ENCODE measurements around the gene NUCB2. TPM values are rescaled to one million over a fixed set of nuclear protein-coding genes. Genes with fewer than 3 reads are reported as not detected.

Gene NUCB2
- total and polyA plus RNA-seq, 2 donors from 2014 or later = 73.0 to 93.5 TPM

DNA sequence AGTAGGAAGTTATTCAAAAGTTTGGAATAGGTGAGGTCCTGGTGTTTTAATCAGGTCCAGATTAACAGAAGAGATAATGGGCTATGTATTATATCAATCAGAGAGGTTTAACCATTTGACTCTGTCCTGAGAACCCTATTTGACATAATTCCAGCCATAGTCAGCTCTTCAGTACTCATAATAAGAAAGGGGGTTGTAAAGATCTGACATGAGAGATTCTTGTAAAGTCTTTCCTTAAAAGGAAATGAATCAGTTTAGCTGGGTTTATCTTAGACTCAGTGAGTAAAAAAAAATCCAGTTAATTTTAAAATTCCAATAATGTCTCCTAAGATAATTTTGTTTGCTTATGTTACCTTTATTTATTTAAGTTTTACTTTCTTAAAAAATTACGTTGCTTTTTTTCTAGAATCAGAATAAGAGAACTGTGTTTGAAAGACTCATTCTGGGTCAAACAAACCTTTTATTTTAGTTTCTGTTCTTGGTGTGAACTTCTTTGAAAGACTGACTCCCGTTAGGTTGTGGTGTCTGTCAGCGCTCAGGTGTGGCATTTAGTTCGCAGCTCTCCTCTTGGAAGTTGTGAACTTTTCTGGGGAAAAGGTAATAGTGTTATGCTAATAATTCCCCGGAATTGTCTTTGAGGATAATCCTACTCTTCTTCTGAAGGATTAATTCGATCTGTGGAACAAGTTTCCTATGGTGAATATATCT, 20.5 kb downstream of the NUCB2 start:
- Histone ChIP-seq H3K36me3 (ENCODE audit: control insufficient read depth in 2 of 3, insufficient read depth in 3 of 3, low read length in 3 of 3) (peaks cover 0 to 7% (median 3%) of the 10 kb centered on the region in 3 donors), H3K9me3 (ENCODE audit: control insufficient read depth in 2 of 3, insufficient read depth in 1 of 3, low read length in 3 of 3) (no peaks in the 10 kb centered on the region), H3K4me3 (ENCODE audit: low read length in 3 of 3) (no peak overlapping the region), H3K9ac (ENCODE audit: low read length in 3 of 3) (no peak overlapping the region), H3K27me3 (ENCODE audit: control insufficient read depth, insufficient read depth, low read length) (no peaks in the 10 kb centered on the region), H3K4me1 (ENCODE audit: control insufficient read depth in 2 of 3, insufficient read depth in 2 of 3, low read depth in 1 of 3, low read length in 3 of 3) (peaks cover 0 to 2% (median 0%) of the 10 kb centered on the region in 3 donors), H3K27ac (ENCODE audit: low read depth in 2 of 2, low read length in 2 of 2) (no peak overlapping the region)
- FAIRE-seq = no peak
- TF ChIP-seq, protein P1, sequence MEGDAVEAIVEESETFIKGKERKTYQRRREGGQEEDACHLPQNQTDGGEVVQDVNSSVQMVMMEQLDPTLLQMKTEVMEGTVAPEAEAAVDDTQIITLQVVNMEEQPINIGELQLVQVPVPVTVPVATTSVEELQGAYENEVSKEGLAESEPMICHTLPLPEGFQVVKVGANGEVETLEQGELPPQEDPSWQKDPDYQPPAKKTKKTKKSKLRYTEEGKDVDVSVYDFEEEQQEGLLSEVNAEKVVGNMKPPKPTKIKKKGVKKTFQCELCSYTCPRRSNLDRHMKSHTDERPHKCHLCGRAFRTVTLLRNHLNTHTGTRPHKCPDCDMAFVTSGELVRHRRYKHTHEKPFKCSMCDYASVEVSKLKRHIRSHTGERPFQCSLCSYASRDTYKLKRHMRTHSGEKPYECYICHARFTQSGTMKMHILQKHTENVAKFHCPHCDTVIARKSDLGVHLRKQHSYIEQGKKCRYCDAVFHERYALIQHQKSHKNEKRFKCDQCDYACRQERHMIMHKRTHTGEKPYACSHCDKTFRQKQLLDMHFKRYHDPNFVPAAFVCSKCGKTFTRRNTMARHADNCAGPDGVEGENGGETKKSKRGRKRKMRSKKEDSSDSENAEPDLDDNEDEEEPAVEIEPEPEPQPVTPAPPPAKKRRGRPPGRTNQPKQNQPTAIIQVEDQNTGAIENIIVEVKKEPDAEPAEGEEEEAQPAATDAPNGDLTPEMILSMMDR (IDR thresholded peaks at IDR 0.05; ENCODE audit: borderline replicate concordance, extremely low read depth, insufficient read depth) = no peak
- intact Hi-C loops (cut with DNase I) = no loop called here
- no peak for DNase-seq

DNA sequence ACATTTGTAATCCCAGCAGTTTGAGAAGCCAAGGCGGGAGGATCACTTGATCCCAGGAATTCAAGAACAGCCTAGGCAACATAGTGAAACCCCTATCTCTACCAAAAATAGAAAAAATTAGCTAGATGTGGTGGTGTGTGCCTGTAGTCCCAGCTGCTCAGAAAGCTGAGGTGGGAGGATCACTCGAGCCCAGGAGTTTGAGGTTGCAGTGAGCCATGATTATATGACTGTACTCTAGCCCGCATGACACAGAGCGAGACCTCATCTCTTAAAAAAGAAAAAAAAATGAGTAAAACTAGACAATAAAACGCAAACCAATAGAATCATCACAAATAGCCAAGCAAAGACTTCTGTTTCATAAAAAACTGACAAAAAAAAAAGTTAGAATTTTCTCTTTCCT, 21.8 kb downstream of the NUCB2 start:
- Histone ChIP-seq H3K36me3 (ENCODE audit: control insufficient read depth in 2 of 3, insufficient read depth in 3 of 3, low read length in 3 of 3) (peaks cover 0 to 7% (median 3%) of the 10 kb centered on the region in 3 donors), H3K27me3 (ENCODE audit: control insufficient read depth, insufficient read depth, low read length) (no peaks in the 10 kb centered on the region), H3K4me1 (ENCODE audit: control insufficient read depth in 2 of 3, insufficient read depth in 2 of 3, low read depth in 1 of 3, low read length in 3 of 3) (no peaks in the 10 kb centered on the region), H3K27ac (ENCODE audit: low read depth in 2 of 2, low read length in 2 of 2) (no peak overlapping the region), H3K9me3 (ENCODE audit: control insufficient read depth in 2 of 3, insufficient read depth in 1 of 3, low read length in 3 of 3) (no peaks in the 10 kb centered on the region), H3K4me3 (ENCODE audit: low read length in 3 of 3) (no peak overlapping the region), H3K9ac (ENCODE audit: low read length in 3 of 3) (no peak overlapping the region)
- DNase-seq (no peak), FAIRE-seq (no peak)
- TF ChIP-seq, protein P1 (IDR thresholded peaks at IDR 0.05; ENCODE audit: borderline replicate concordance, extremely low read depth, insufficient read depth) = no peak
- intact Hi-C loops (cut with DNase I) = no loop called here

DNA sequence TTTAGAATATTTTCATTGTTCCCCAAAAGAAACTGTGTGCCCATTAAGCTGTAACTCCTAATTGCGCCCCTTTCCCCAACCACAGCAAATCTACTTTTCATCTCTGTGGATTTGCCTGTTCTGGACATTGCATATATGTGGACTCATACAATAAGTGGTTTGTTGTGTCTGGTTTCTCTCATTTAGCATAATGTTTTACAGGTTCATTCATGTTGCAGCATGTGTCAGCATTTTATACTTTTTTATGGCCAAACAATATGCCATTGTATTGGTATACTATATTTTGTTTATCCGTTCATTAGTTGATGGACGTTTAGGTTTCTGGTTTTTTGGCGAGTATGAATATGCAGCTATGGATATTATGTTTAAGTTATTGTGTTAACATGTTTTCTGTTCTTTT, 23.8 kb downstream of the NUCB2 start:
- no peaks in the 10 kb centered on the region for H3K27me3 ChIP-seq (ENCODE audit: control insufficient read depth, insufficient read depth, low read length)
- no peak overlapping the region for H3K9ac ChIP-seq (ENCODE audit: low read length in 3 of 3)

More for the DNA sequence above, 23.8 kb downstream of the NUCB2 start:
- Histone ChIP-seq H3K9me3 (ENCODE audit: control insufficient read depth in 2 of 3, insufficient read depth in 1 of 3, low read length in 3 of 3) (no peaks in the 10 kb centered on the region), H3K4me1 (ENCODE audit: control insufficient read depth in 2 of 3, insufficient read depth in 2 of 3, low read depth in 1 of 3, low read length in 3 of 3) (no peaks in the 10 kb centered on the region), H3K36me3 (ENCODE audit: control insufficient read depth in 2 of 3, insufficient read depth in 3 of 3, low read length in 3 of 3) (peaks cover 0 to 7% (median 3%) of the 10 kb centered on the region in 3 donors), H3K27ac (ENCODE audit: low read depth in 2 of 2, low read length in 2 of 2) (no peak overlapping the region), H3K4me3 (ENCODE audit: low read length in 3 of 3) (no peak overlapping the region)
- DNase-seq (no peak), FAIRE-seq (no peak)
- TF ChIP-seq, protein P1 (IDR thresholded peaks at IDR 0.05; ENCODE audit: borderline replicate concordance, extremely low read depth, insufficient read depth) = no peak
- intact Hi-C loops (cut with DNase I) = no loop called here

Measured in kidney (tissue), 14 donors.